ENCODE results near the gene RASSF1. TPM values are rescaled to one million over a fixed set of nuclear protein-coding genes. Genes with fewer than 3 reads are reported as not detected.

RASSF1 gene
- total and polyA plus RNA-seq, 2 of the 8 experiments (the other 6 are each of a cell fraction or from before 2014, with no cell fraction given) = 10.3 to 15.7 TPM

- TF ChIP-seq ATF2 (IDR thresholded peaks at IDR 0.05; ENCODE audit: low read length) (no peak), CEBPB (IDR thresholded peaks at IDR 0.05; ENCODE audit: low read depth, low read length) (no peak), USF2 (IDR thresholded peaks at IDR 0.05; ENCODE audit: low read length) (no peak), EZH2 (IDR thresholded peaks at IDR 0.05; ENCODE audit: low read depth, low read length, severe bottlenecking) (no peak), MAX (IDR thresholded peaks at IDR 0.05) (no peak), RAD21 (IDR thresholded peaks at IDR 0.05 in 1 of 2, conservative IDR thresholded peaks at IDR 0.05 in 1 of 2; ENCODE audit: low read depth in 2 of 2, low read length in 2 of 2) (no peak), SIN3A (conservative IDR thresholded peaks at IDR 0.05 in 1 of 2, IDR thresholded peaks at IDR 0.05 in 1 of 2; ENCODE audit: low read depth in 1 of 2, low read length in 2 of 2) (no peak), TAF1 (IDR thresholded peaks at IDR 0.05; ENCODE audit: low read depth, low read length) (no peak)
Measured at GRCh38 chr3:50341537-50341936, 901 bp upstream of the RASSF1 start (continued).

Data from H1 (cell line).